AG08396 (cell line): ENCODE results near the gene MOGAT2.
"Not testable (repeated sequence)": the region's sequence is repeated elsewhere in the genome, so short reads cannot be mapped to it uniquely, and the experiment has no call there.

Experiments used
- DNase-seq: peaks from one replicate; pipeline ENCODE4 v3.0.0; 2012; ENCODE audit warnings: low spot score, mixed read lengths

The MOGAT2 gene

GRCh38 chr11:75717608-75718418 is at the start of gene MOGAT2:
Gene MOGAT2 (plus strand): TSS chr11:75717838. CDS start chr11:75717889, 51 bp downstream.
- DNase-seq = no peak

- DNase-seq = peak; percentile 36
These were observed 49.0 kb upstream of the MOGAT2 start, which contains the start of gene MAP6 for GRCh38 chr11:75668451-75669297. Gene MAP6 (minus strand): TSS chr11:75669038. CDS start chr11:75668369, 669 bp downstream.

- peak; percentile 32 for DNase-seq
These were observed 43.6 kb upstream of the MOGAT2 start for GRCh38 chr11:75673977-75674582.

DNA sequence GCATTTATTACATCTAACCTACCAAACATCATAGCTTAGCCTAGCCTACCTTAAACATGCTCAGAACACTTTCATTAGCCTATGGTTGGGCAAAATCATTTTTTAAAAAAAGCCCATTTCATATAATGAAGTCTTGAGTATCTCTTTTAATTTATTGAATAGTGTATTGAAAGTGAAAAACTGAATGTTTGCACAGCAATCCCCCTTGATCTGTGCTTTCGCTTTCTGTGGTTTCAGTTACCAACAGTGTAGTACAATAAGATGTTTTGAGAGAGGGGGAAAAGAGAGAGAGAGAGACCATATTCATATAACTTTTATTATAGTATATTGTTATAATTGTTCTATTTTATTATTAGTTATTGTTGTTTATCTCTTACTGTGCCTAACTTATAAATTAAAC is 40.4 kb upstream of the MOGAT2 start:
- no peak for DNase-seq

- no peak for DNase-seq
These were observed 39.7 kb upstream of the MOGAT2 start for GRCh38 chr11:75677909-75678308.

DNA sequence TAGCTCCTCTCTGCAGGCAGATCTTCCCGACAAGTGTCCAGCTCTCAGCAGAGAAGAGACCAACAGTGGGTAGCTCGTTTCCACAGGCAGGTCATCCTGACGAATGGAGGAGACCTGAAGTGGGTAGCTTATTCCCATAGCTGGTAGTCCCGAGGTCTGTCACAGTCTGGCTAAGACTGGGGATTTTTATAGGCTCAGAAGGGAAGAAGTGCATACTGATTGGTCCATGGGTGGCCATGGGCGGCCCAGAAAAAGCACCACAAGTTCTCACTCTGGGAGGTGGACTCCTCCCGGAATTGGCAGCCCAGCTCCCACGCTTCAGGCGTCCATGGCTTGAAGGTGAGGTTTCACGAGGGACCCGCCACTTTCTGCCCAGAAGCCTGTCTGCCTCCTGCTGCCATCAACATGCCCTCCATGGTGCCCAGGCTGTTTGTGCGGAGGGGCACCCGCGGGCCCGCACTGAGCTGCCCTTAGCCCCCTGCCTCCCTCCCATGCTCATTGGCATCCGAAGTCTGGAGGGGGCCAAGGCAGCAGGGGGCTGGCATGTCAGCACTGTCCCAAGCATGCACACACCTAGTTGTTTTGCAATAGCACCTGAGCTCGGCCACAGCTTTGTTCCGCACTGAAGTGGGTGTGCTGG is 38.9 kb upstream of the MOGAT2 start:
- DNase-seq = no peak

GRCh38 chr11:75679566-75679965 is 38.1 kb upstream of the MOGAT2 start:
- DNase-seq = no peak

DNA sequence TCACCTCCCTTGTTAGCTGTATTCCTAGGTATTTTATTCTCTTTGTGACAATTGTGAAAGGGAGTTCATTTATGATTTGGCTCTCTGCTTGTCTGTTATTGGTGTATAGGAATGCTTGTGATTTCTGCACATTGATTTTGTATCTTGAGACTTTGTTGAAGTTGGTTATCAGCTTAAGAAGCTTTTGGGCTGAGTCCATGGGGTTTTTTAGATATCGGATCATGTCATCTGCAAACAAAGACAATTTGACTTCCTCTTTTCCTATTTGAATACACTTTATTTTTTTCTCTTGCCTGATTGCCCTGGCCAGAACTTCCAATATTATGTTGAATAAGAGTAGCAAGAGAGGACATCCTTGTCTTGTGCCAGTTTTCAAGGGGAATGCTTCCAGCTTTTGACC is 33.8 kb upstream of the MOGAT2 start:
- not testable (repeated sequence) for DNase-seq

DNA sequence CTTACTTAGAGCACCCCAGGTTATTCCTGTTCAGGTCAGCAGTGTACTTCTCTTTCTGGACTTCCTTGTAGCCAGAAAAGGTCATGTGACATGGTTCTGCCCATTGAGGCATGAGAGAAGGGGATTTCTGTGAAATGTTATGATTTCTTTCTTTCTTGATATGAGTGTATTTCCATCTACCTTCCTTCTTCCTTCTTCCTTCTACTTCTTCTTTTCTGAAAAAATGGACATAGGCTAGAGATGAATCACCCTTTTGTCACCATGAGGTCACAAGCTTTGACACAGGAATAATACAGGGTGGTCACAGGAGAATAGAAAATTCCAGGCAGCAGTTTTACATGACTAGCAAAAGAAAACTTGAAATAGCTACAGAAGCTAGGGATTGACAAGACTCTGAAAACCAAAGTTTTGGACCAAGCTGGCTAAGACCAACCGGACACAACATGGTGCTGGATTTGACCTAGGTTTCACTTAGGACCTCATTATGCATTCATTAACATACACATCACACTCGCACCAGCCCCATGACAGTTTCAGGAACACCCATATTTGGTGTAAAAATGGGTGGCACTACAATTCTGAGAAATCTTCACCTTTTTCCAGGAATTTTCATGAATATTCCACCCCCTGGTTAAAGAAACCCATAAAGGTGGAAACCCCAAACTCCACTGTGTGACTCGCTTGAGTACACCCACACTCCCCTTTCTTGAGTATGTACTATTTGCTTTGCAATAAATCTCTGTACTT is 27.6 kb upstream of the MOGAT2 start:
- DNase-seq = no peak

DNA sequence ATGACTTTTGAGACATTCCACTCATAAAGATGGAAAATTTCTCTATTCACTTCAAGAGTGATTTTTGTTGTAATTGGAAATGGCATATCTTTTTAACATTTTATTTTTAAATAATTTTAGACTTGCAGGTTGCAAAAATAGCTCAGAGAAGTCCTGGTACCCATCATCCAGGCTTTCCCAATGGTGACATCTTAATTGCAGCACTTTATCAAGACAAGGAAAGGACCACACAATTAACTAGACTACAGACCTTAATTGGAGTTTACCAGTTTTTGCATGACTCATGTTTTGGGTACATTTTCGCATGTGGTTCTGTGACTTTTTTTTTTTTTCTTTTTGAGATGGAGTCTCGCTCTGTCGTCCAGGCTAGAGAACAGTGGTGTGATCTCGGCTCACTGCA is 25.8 kb upstream of the MOGAT2 start:
- no peak for DNase-seq

DNA sequence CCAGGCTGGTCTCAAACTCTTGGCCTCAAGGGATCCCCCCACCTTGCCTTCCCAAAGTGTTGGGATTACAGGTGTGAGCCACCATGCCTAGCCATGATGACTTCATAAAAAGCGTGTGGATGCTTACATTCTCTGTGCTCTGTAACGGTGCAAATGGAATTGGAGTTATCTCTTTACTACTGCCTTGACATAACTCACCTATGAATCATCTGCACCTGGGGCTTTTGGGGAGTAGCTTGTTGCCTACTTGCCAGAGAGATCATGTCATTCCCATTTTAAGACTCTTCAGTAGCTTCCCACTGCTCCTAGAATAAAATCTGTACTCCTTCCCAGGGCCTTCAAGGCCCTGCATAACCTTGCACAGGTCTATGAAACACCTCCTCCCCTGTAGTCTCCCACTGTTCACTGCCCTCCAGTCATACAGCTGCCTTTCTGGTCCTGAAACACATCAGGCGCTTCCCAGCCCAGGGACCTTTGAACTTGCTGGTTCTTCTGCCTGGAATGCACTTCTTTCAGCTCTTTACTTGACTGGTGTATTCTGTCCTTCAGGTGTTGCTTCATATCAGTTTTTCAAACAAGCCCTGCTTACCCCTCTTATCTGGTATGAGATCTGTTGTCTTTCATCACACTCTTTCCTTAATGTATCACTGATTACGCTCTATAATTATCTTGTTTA is 19.6 kb upstream of the MOGAT2 start:
- no peak for DNase-seq

DNA sequence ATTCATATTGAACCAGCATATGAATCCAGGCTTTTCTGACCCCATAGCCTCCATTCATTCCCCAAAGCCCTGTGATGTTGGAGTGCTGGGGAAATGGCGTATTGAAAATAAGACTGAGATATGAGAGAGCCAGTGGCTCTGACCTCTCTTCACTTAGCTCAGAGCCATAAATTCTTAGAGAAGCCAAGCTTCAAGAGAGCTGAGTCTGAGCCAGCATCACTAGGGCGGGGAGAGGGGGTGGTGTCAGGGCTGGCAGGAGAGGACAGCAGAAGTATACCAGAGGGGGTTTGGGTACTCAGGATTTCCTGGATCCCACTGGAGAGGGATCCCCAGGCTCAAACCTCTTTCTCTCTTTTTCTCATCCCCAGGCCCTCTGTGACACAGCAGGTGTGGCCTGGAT is 16.7 kb upstream of the MOGAT2 start:
- no peak for DNase-seq

- DNase-seq = no peak
These were observed 13.9 kb upstream of the MOGAT2 start for GRCh38 chr11:75703695-75704237.

- no peak for DNase-seq
These were observed 12.1 kb upstream of the MOGAT2 start for GRCh38 chr11:75705541-75705940.

- DNase-seq = peak; percentile 86
These were observed 11.3 kb upstream of the MOGAT2 start for GRCh38 chr11:75706260-75706729.

GRCh38 chr11:75714211-75714610 is 3.4 kb upstream of the MOGAT2 start:
- DNase-seq = no peak

GRCh38 chr11:75715688-75716087 is 1.9 kb upstream of the MOGAT2 start:
- no peak for DNase-seq

GRCh38 chr11:75716659-75717058 is 979 bp upstream of the MOGAT2 start:
- no peak for DNase-seq

DNA sequence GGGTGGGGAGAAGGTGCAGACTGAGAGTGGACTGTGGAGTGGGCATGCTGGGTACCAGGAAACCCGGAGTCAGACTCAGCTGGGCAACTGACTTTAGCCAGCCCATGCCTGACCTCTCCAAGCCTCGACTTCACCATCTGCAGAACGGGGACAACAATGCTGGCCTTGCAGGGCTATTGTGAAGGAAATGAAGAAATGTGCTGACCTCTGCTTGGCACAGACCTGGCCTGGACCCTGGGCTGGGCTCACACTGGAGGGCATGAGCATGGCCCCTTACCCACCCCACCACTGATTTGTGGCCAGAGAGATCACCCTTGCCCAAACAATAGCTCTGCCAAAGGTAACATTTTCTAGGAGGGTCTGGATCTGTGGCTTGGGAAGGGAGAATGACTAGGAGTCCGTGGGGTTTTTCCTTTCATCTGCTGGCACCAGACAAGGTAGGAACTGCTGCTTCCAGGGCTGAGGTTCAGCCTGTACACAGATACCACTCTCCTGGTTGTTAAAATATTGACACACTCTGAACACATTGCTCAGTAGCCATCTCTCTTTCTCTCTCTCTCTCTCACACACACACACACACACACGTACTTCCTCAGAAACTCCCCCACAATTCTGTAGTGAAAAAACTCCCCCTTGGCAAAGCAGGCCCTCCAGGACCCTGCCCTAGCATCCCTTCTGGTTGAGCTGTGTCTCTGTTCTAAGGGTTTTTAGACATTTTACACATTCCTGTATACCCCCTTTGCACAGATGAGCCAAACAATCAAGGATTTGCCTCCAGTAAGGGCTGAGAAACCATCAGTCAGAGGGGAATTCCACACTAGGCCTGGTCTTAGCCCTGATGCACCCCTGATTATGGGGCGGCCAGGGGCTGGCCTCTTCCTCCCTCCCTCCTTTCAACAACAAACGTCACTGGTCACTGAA is 1.0 kb downstream of the MOGAT2 start:
- DNase-seq = no peak
